Glutamatergic neuron (in vitro differentiated cells): ENCODE results near the gene ADGRB3. TPM values are rescaled to one million over a fixed set of nuclear protein-coding genes. Genes with fewer than 3 reads are reported as not detected.

Source experiments
- DNase-seq: peaks from one replicate; pipeline ENCODE4 v3.0.0; 2022
- H3K27ac Mint-ChIP-seq: one replicate; pipeline ENCODE4 v1.8.0; 2020; ENCODE audit warnings: mild to moderate bottlenecking, mixed read lengths, inconsistent platforms; ENCODE audit not compliant: unreplicated experiment
- H3K27me3 Mint-ChIP-seq: one replicate; pipeline ENCODE4 v1.8.0; 2020; ENCODE audit warnings: mild to moderate bottlenecking, moderate library complexity, mixed read lengths, inconsistent platforms; ENCODE audit not compliant: unreplicated experiment
- H3K36me3 Mint-ChIP-seq: one replicate; pipeline ENCODE4 v1.8.0; 2020; ENCODE audit warnings: mild to moderate bottlenecking, mixed read lengths, inconsistent platforms; ENCODE audit not compliant: unreplicated experiment
- H3K4me1 Mint-ChIP-seq: one replicate; pipeline ENCODE4 v1.8.0; 2020; ENCODE audit warnings: mild to moderate bottlenecking, low read depth, mixed read lengths, inconsistent platforms; ENCODE audit not compliant: unreplicated experiment
- H3K4me3 Mint-ChIP-seq: one replicate; pipeline ENCODE4 v1.8.0; 2020; ENCODE audit warnings: mild to moderate bottlenecking, mixed read lengths, inconsistent platforms; ENCODE audit not compliant: unreplicated experiment
- H3K9me3 Mint-ChIP-seq: one replicate; pipeline ENCODE4 v1.8.0; 2020; ENCODE audit warnings: mild to moderate bottlenecking, moderate library complexity, mixed read lengths, inconsistent platforms; ENCODE audit not compliant: unreplicated experiment
- total RNA-seq: library from RNA; stranded (reverse); fragmentation: NEBNext Ultra II Directional; extraction: Animal tissue kit (Norgen Biotek cat#: 25700); gene quantifications from one replicate; pipeline ENCODE4 v1.2.1, GENCODE V29; 2021; ENCODE audit not compliant: unreplicated experiment
- TF ChIP-seq, protein P1 (sequence below): fragments of 200-600 bp; sonication (generic); IDR thresholded peaks from one replicate; pipeline ENCODE4 v1.5.0; 2021; ENCODE audit not compliant: partially characterized antibody, unreplicated experiment

Gene ADGRB3
- total RNA-seq, 1 donor from 2014 or later, result 7.3 TPM

DNA sequence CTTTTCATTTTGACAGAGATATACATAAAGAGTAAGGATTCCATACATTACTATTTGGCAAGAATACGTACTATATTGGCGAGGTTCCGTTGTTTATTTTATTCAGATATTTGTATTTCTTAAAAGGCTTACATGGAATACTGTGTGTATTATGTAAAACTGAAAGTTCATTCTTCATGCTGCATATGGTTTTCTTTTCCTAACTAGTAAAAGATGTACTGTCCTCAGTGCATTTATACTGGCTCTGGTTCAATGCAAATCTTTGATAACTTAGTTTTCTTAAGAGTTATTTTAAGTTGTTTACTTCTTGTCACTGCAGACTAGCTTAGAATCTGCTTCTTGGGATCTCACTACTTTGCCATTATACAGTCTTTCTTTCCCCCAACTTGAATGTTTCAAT lies 42.0 kb downstream of the ADGRB3 start:
- Mint-ChIP-seq H3K9me3 (no peaks in the 10 kb centered on the region), H3K4me1 (no peaks in the 10 kb centered on the region), H3K36me3 (no peaks in the 10 kb centered on the region), H3K27ac (no peak overlapping the region), H3K27me3 (no peaks in the 10 kb centered on the region), H3K4me3 (no peak overlapping the region)
- no peak for DNase-seq
- TF ChIP-seq, protein P1, sequence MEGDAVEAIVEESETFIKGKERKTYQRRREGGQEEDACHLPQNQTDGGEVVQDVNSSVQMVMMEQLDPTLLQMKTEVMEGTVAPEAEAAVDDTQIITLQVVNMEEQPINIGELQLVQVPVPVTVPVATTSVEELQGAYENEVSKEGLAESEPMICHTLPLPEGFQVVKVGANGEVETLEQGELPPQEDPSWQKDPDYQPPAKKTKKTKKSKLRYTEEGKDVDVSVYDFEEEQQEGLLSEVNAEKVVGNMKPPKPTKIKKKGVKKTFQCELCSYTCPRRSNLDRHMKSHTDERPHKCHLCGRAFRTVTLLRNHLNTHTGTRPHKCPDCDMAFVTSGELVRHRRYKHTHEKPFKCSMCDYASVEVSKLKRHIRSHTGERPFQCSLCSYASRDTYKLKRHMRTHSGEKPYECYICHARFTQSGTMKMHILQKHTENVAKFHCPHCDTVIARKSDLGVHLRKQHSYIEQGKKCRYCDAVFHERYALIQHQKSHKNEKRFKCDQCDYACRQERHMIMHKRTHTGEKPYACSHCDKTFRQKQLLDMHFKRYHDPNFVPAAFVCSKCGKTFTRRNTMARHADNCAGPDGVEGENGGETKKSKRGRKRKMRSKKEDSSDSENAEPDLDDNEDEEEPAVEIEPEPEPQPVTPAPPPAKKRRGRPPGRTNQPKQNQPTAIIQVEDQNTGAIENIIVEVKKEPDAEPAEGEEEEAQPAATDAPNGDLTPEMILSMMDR, result no peak

DNA sequence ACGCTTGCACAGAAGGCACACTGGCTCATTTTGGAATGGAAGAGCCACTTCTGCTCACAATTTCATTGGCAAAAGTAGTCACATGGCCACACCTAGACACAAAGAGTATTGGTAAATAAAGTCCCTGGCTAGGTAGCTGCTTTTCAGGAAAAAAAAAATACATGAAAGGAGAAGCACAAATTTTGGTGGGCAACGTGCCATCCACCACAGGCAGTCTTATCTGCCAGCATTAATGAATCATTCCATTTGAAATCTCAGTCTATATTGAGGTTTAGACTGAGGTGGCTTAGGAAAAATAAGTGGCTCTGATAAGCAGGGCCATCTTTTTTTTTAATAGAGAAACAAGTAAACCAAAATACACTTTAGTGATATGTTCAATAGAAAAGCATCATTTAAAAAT lies 44.3 kb downstream of the ADGRB3 start:
- TF ChIP-seq, protein P1, result no peak
- Mint-ChIP-seq H3K4me1 (peaks cover 3% of the 10 kb centered on the region), H3K36me3 (no peaks in the 10 kb centered on the region), H3K4me3 (no peak overlapping the region), H3K27me3 (no peaks in the 10 kb centered on the region), H3K27ac (no peak overlapping the region), H3K9me3 (no peaks in the 10 kb centered on the region)
- no peak for DNase-seq

DNA sequence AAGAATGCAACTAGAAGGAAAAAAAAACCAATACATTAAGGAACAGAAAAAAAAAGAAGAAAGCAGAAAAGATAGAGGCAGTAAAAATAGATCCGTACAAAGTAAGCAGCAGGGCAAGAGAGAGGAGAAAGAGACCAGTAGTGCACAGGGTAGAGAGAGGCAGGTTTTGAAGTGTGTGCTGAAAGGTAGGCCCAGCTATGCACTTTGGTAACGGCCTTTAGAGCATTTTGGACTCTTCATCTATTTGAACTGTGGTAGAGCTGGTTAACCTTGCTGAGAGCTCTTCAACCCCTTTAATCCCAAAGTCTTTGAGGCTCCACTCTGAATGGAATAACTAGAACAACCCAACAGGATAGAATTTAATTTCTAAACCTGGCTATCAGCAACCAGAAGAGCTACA lies 45.2 kb downstream of the ADGRB3 start:
- Mint-ChIP-seq H3K4me1 (peaks cover 3% of the 10 kb centered on the region), H3K27me3 (no peaks in the 10 kb centered on the region), H3K27ac (no peak overlapping the region), H3K4me3 (no peak overlapping the region), H3K36me3 (no peaks in the 10 kb centered on the region), H3K9me3 (no peaks in the 10 kb centered on the region)
- TF ChIP-seq, protein P1, result no peak
- no peak for DNase-seq

DNA sequence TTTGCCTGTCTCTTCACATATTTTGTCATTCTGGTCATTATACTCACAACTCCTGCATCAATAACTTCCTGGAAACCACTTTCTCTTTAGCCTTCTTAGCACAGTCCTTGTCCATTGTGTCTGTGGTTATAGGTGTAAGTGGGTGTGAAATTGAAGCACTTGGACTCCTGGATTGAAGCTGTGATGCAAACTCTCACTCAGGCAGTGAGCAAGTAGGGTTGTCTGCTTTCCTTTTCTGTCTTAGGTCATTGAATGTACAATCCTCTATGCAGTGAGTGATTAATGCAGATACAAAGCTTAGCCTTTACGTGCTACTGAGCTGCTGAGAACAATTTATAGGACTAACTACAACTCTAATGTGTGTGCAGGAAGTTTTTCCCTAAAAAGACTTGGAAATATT lies 54.8 kb downstream of the ADGRB3 start:
- Mint-ChIP-seq H3K9me3 (no peaks in the 10 kb centered on the region), H3K4me1 (peaks cover 3% of the 10 kb centered on the region), H3K4me3 (no peak overlapping the region), H3K27me3 (no peaks in the 10 kb centered on the region), H3K36me3 (no peaks in the 10 kb centered on the region), H3K27ac (no peak overlapping the region)
- TF ChIP-seq, protein P1, result no peak
- DNase-seq, result no peak

DNA sequence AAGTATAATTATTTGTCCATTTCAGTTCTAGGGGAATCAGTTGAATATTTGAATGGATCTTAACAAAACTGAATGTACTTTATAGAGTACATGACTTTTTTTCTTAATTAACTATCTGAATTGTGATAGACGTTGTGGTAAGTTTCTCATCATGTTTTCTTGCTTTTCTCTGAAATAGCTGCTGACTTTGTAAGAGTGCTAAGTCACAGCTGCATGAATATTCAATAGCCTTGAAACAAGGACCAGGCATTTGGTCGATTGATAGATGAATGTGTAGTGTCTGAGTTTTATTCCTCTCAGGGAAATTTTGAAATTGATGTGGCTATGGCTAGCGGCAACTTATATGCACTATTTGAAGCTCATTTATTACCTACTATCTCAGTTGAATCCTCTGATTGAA lies 56.0 kb downstream of the ADGRB3 start:
- no peaks in the 10 kb centered on the region for H3K9me3 Mint-ChIP-seq
- H3K4me1 Mint-ChIP-seq, result peaks cover 3% of the 10 kb centered on the region
- H3K27ac Mint-ChIP-seq, result no peak overlapping the region
- no peaks in the 10 kb centered on the region for H3K36me3 Mint-ChIP-seq
- H3K4me3 Mint-ChIP-seq, result no peak overlapping the region
- no peaks in the 10 kb centered on the region for H3K27me3 Mint-ChIP-seq
- no peak for DNase-seq
- TF ChIP-seq, protein P1, result no peak
